ENCODE data around the gene THAP8. TPM values are rescaled to one million over a fixed set of nuclear protein-coding genes. Genes with fewer than 3 reads are reported as not detected.

The THAP8 gene
- total and polyA plus RNA-seq, 2 donors (not counting 3 experiments of a cell fraction or from before 2014, with no cell fraction given): 2.9 to 6.6 TPM

DNA sequence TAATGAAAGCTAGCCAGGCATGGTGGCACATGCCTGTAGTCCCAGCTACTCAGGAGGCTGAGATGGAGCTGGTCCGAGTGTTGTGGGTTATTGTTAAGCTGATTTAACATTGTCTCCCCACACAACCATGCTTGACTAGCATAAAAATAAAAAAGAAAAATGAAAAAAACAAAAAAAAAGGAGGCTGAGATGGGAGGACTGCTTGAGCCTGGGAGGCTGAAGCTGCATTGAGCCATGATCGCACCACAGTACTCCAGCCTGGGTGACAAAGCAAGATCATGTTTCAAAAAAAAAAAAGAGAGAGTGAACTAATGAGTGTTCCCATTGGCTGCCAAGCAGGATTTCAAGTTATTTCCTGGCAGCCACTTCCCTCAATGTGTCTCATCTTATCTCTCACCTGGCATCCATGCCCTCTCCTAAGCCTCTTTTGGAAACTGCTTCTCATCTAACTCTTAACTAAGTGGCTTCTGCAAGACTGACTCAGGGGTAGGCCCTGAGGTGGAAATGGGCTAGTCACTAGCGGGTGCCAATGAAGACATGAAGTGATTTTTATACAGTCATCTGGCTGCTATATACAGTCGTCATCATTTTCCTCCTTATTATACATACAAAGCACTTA, 4.9 kb downstream of the THAP8 start:
- Histone ChIP-seq H3K9me1 (replicated peaks; ENCODE audit: control insufficient read depth, extremely low read depth, insufficient read depth, low read length) (no peaks in the 10 kb centered on the region), H3K27me3 (ENCODE audit: control insufficient read depth in 2 of 2, insufficient read depth in 2 of 2, low read length in 2 of 2) (no peaks in the 10 kb centered on the region), H3K9me3 (replicated peaks; ENCODE audit: control insufficient read depth, insufficient read depth, low read length) (no peaks in the 10 kb centered on the region), H3K9ac (replicated peaks; ENCODE audit: extremely low read depth, insufficient read depth, low read length) (no peak overlapping the region), H3K36me3 (ENCODE audit: control insufficient read depth in 2 of 2, extremely low read depth in 1 of 2, insufficient read depth in 2 of 2, low read length in 2 of 2) (no peaks in the 10 kb centered on the region), H4K20me1 (replicated peaks; ENCODE audit: control insufficient read depth, extremely low read depth, insufficient read depth, low read length) (no peaks in the 10 kb centered on the region), H3K4me3 (replicated peaks in 1 of 3; ENCODE audit: insufficient read depth in 1 of 3, low read depth in 1 of 3, low read length in 3 of 3) (no peak overlapping the region), H2AFZ (ENCODE audit: low read depth, low read length) (no peak overlapping the region), H3K4me2 (ENCODE audit: insufficient read depth, low read length) (no peak overlapping the region), H3K27ac (ENCODE audit: insufficient read depth, low read depth, low read length) (no peak overlapping the region), H3K4me1 (ENCODE audit: control insufficient read depth, extremely low read depth, insufficient read depth, low read length) (peaks cover 5% of the 10 kb centered on the region), H3K79me2 (ENCODE audit: control insufficient read depth, insufficient read depth, low read length) (no peaks in the 10 kb centered on the region)
- BruUV-seq (replicated peaks): no TSS peak
- ChIA-PET POLR2A (no interaction called here), CTCF (no interaction called here)
- FAIRE-seq: no peak
- no peak for DNase-seq (ENCODE audit: low read depth, low spot score)
- no peak for TF ChIP-seq POLR2A (IDR thresholded peaks at IDR 0.05; ENCODE audit: low read depth, low read length)
- no peak for TF ChIP-seq JUN (IDR thresholded peaks at IDR 0.05; ENCODE audit: borderline replicate concordance, insufficient read depth, insufficient read length, low read depth)
- TF ChIP-seq POLR2AphosphoS5 (IDR thresholded peaks at IDR 0.05; ENCODE audit: insufficient read depth, low read depth, low read length): no peak
- no peak for TF ChIP-seq MYC (IDR thresholded peaks at IDR 0.05; ENCODE audit: low read depth, low read length)
- no peak for TF ChIP-seq MAX (IDR thresholded peaks at IDR 0.05; ENCODE audit: insufficient read depth, insufficient read length)
- TF ChIP-seq EZH2 (IDR thresholded peaks at IDR 0.05; ENCODE audit: borderline replicate concordance, low read depth, low read length, severe bottlenecking): no peak
- TF ChIP-seq, protein P1, sequence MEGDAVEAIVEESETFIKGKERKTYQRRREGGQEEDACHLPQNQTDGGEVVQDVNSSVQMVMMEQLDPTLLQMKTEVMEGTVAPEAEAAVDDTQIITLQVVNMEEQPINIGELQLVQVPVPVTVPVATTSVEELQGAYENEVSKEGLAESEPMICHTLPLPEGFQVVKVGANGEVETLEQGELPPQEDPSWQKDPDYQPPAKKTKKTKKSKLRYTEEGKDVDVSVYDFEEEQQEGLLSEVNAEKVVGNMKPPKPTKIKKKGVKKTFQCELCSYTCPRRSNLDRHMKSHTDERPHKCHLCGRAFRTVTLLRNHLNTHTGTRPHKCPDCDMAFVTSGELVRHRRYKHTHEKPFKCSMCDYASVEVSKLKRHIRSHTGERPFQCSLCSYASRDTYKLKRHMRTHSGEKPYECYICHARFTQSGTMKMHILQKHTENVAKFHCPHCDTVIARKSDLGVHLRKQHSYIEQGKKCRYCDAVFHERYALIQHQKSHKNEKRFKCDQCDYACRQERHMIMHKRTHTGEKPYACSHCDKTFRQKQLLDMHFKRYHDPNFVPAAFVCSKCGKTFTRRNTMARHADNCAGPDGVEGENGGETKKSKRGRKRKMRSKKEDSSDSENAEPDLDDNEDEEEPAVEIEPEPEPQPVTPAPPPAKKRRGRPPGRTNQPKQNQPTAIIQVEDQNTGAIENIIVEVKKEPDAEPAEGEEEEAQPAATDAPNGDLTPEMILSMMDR (IDR thresholded peaks at IDR 0.05; ENCODE audit: extremely low read depth in 1 of 2, insufficient read depth in 1 of 2, low read depth in 1 of 2, low read length in 2 of 2): no peak
- no peak for TF ChIP-seq GATA2 (IDR thresholded peaks at IDR 0.05; ENCODE audit: insufficient read depth, insufficient read length, low read depth, low read length)
- dilution Hi-C loops (cut with MboI; ENCODE audit: extremely low pct_ligation_motif_present, low sequenced_read_pairs): no loop called here
- intact Hi-C loops (cut with micrococcal nuclease): no loop called here
